BLaER1 treated with 17β-estradiol and CSF1 and Interleukin-3, amounts not matched to agents 10 nM and 100 nM (cell line): Measurements from ENCODE around the gene ZNF618.
A peak's percentile ranks its signal among the peaks of the same experiment; 100 is the strongest.

Source experiments
- H3K27ac ChIP-seq, 11 experiments: shearing (Covaris generic); formaldehyde crosslinking; 2 replicates each; pipeline ENCODE4 v1.8.1; 2022
- H3K27me3 ChIP-seq, 11 experiments: shearing (Covaris generic); formaldehyde crosslinking; 2 replicates each; pipeline ENCODE4 v1.8.1; 2022
- H3K36me3 ChIP-seq, 11 experiments: shearing (Covaris generic); formaldehyde crosslinking; 2 replicates each; pipeline ENCODE4 v1.8.1; 2022
- H3K4me1 ChIP-seq, 10 experiments: shearing (Covaris generic); formaldehyde crosslinking; 2 replicates each; pipeline ENCODE4 v1.8.1; 2022
- H3K4me2 ChIP-seq, 11 experiments: shearing (Covaris generic); formaldehyde crosslinking; 2 replicates each; pipeline ENCODE4 v1.8.1; 2022
- H3K4me3 ChIP-seq, 10 experiments: shearing (Covaris generic); formaldehyde crosslinking; 2 replicates each; pipeline ENCODE4 v1.8.1; 2022
- H3K9ac ChIP-seq, 11 experiments: shearing (Covaris generic); formaldehyde crosslinking; 2 replicates each; pipeline ENCODE4 v1.8.1; 2022
- H3K9me3 ChIP-seq, 11 experiments: shearing (Covaris generic); formaldehyde crosslinking; replicated peaks in 1 of 11; 2 replicates each; pipeline ENCODE4 v1.8.1; 2022
- H4K20me1 ChIP-seq, 11 experiments: shearing (Covaris generic); formaldehyde crosslinking; 2 replicates each; pipeline ENCODE4 v1.8.1; 2022
- Cebpa-rat ChIP-seq, 11 experiments: shearing (Covaris generic); IDR thresholded peaks; 2 replicates each; pipeline ENCODE4 v1.8.1; 2022

ZNF618 gene

GRCh38 chr9:113963017-113963620 is 87.0 kb downstream of the ZNF618 start:
- Histone ChIP-seq H3K4me2 (peak overlapping the region in 5 of 11 experiments; percentile 18 to 54 (median 38); a peak in 7 of 22 replicates), H3K9me3 (peaks cover 0 to 4% (median 0%) of the 10 kb centered on the region in 11 experiments; a peak in 1 of 22 replicates), H3K36me3 (peaks cover 0 to 74% (median 47%) of the 10 kb centered on the region in 11 experiments; a peak in 19 of 22 replicates), H3K9ac (no peak overlapping the region), H3K4me3 (no peak overlapping the region), H4K20me1 (no peaks in the 10 kb centered on the region), H3K27me3 (no peaks in the 10 kb centered on the region), H3K4me1 (peaks cover 6 to 51% (median 25%) of the 10 kb centered on the region in 10 experiments), H3K27ac (no peak overlapping the region)
- no peak for TF ChIP-seq Cebpa-rat (IDR thresholded peaks at IDR 0.05)

GRCh38 chr9:113963696-113964494 is 87.8 kb downstream of the ZNF618 start:
- Histone ChIP-seq H3K4me2 (peak overlapping the region in 8 of 11 experiments; percentile 18 to 54 (median 30); a peak in 13 of 22 replicates), H3K27ac (no peak overlapping the region; a peak in 1 of 22 replicates)
- no peak for TF ChIP-seq Cebpa-rat (IDR thresholded peaks at IDR 0.05)

GRCh38 chr9:113964495-113965170 is 88.5 kb downstream of the ZNF618 start:
- Histone ChIP-seq H3K4me1 (peaks cover 0 to 36% (median 13%) of the 10 kb centered on the region in 10 experiments; a peak in 16 of 20 replicates), H3K4me3 (no peak overlapping the region), H3K9ac (no peak overlapping the region), H3K27me3 (no peaks in the 10 kb centered on the region), H3K36me3 (peaks cover 7 to 74% (median 57%) of the 10 kb centered on the region in 11 experiments; a peak in 20 of 22 replicates), H3K4me2 (no peak overlapping the region), H4K20me1 (no peaks in the 10 kb centered on the region), H3K27ac (no peak overlapping the region), H3K9me3 (peaks cover 0 to 14% (median 4%) of the 10 kb centered on the region in 11 experiments; a peak in 7 of 22 replicates)
- TF ChIP-seq Cebpa-rat (IDR thresholded peaks at IDR 0.05) = no peak

More at GRCh38 chr9:113963696-113964494, 87.8 kb downstream of the ZNF618 start:
- Histone ChIP-seq H4K20me1 (no peaks in the 10 kb centered on the region), H3K4me1 (peaks cover 0 to 43% (median 18%) of the 10 kb centered on the region in 10 experiments; a peak in 18 of 20 replicates), H3K9me3 (peaks cover 0 to 7% (median 1%) of the 10 kb centered on the region in 11 experiments; a peak in 6 of 22 replicates), H3K36me3 (peaks cover 0 to 74% (median 55%) of the 10 kb centered on the region in 11 experiments; a peak in 19 of 22 replicates), H3K27me3 (no peaks in the 10 kb centered on the region), H3K9ac (no peak overlapping the region), H3K4me3 (no peak overlapping the region)

GRCh38 chr9:113966394-113966793 is 90.3 kb downstream of the ZNF618 start:
- H3K27ac ChIP-seq = no peak overlapping the region
- H3K9ac ChIP-seq = no peak overlapping the region
- TF ChIP-seq Cebpa-rat (IDR thresholded peaks at IDR 0.05) = no peak
- H3K4me1 ChIP-seq = peaks cover 0 to 18% (median 10%) of the 10 kb centered on the region in 10 experiments; a peak in 16 of 20 replicates
- H3K36me3 ChIP-seq = peaks cover 9 to 74% (median 58%) of the 10 kb centered on the region in 11 experiments; a peak in 20 of 22 replicates
- H4K20me1 ChIP-seq = no peaks in the 10 kb centered on the region
- no peak overlapping the region for H3K4me2 ChIP-seq
- H3K4me3 ChIP-seq = no peak overlapping the region
- peaks cover 0 to 18% (median 4%) of the 10 kb centered on the region in 11 experiments; a peak in 7 of 22 replicates for H3K9me3 ChIP-seq
- no peaks in the 10 kb centered on the region for H3K27me3 ChIP-seq

GRCh38 chr9:113967380-113967779 is 91.3 kb downstream of the ZNF618 start:
- no peaks in the 10 kb centered on the region for H3K27me3 ChIP-seq
- H3K36me3 ChIP-seq = peaks cover 9 to 74% (median 64%) of the 10 kb centered on the region in 11 experiments; a peak in 20 of 22 replicates
- H3K27ac ChIP-seq = no peak overlapping the region
- H3K9me3 ChIP-seq = peaks cover 0 to 18% (median 4%) of the 10 kb centered on the region in 11 experiments; a peak in 7 of 22 replicates
- no peak overlapping the region for H3K4me3 ChIP-seq
- H3K4me2 ChIP-seq = no peak overlapping the region
- H3K9ac ChIP-seq = no peak overlapping the region
- TF ChIP-seq Cebpa-rat (IDR thresholded peaks at IDR 0.05) = no peak
- H3K4me1 ChIP-seq = peaks cover 0 to 16% (median 9%) of the 10 kb centered on the region in 10 experiments; a peak in 14 of 20 replicates
- no peaks in the 10 kb centered on the region for H4K20me1 ChIP-seq

- H3K9ac ChIP-seq = no peak overlapping the region
- peaks cover 0 to 1% (median 0%) of the 10 kb centered on the region in 10 experiments; a peak in 2 of 20 replicates for H3K4me1 ChIP-seq
- H3K27ac ChIP-seq = no peak overlapping the region
- TF ChIP-seq Cebpa-rat (IDR thresholded peaks at IDR 0.05) = no peak
- H3K27me3 ChIP-seq = no peaks in the 10 kb centered on the region
- no peak overlapping the region for H3K4me2 ChIP-seq
- H3K9me3 ChIP-seq = peaks cover 0 to 14% (median 4%) of the 10 kb centered on the region in 11 experiments; a peak in 7 of 22 replicates
- H3K4me3 ChIP-seq = no peak overlapping the region
- H4K20me1 ChIP-seq = peaks cover 0 to 5% (median under 1%) of the 10 kb centered on the region in 11 experiments; a peak in 3 of 22 replicates
- peaks cover 9 to 89% (median 70%) of the 10 kb centered on the region in 11 experiments; a peak in 20 of 22 replicates for H3K36me3 ChIP-seq
Measured at GRCh38 chr9:113969343-113969742, 93.2 kb downstream of the ZNF618 start.

GRCh38 chr9:113973226-113973625 is 97.1 kb downstream of the ZNF618 start:
- Histone ChIP-seq H3K4me2 (no peak overlapping the region), H3K27me3 (no peaks in the 10 kb centered on the region), H3K27ac (no peak overlapping the region), H3K4me3 (no peak overlapping the region), H3K4me1 (peaks cover 0 to 14% (median 0%) of the 10 kb centered on the region in 10 experiments; a peak in 5 of 20 replicates), H3K36me3 (peaks cover 9 to 97% (median 69%) of the 10 kb centered on the region in 11 experiments; a peak in 20 of 22 replicates), H3K9me3 (peaks cover 0 to 14% (median 4%) of the 10 kb centered on the region in 11 experiments; a peak in 7 of 22 replicates), H3K9ac (no peak overlapping the region), H4K20me1 (peaks cover 0 to 15% (median 5%) of the 10 kb centered on the region in 11 experiments; a peak in 5 of 22 replicates)
- no peak for TF ChIP-seq Cebpa-rat (IDR thresholded peaks at IDR 0.05)

GRCh38 chr9:113973963-113974413 is 97.9 kb downstream of the ZNF618 start:
- TF ChIP-seq Cebpa-rat (IDR thresholded peaks at IDR 0.05) = no peak
- Histone ChIP-seq H3K27ac (no peak overlapping the region), H3K27me3 (no peaks in the 10 kb centered on the region), H3K9ac (no peak overlapping the region), H3K4me1 (peaks cover 0 to 14% (median 2%) of the 10 kb centered on the region in 10 experiments; a peak in 6 of 20 replicates), H3K9me3 (peaks cover 0 to 12% (median 4%) of the 10 kb centered on the region in 11 experiments; a peak in 7 of 22 replicates), H3K4me3 (no peak overlapping the region), H3K36me3 (peaks cover 9 to 97% (median 66%) of the 10 kb centered on the region in 11 experiments; a peak in 20 of 22 replicates), H4K20me1 (peaks cover 0 to 15% (median 5%) of the 10 kb centered on the region in 11 experiments; a peak in 6 of 22 replicates), H3K4me2 (no peak overlapping the region)
